Measurements from ENCODE around the gene TXNDC15.
"Not testable (repeated sequence)": the region's sequence is repeated elsewhere in the genome, so short reads cannot be mapped to it uniquely, and the experiment has no call there.

Gene TXNDC15

GRCh38 chr5:134851307-134851923 lies 22.8 kb upstream of the TXNDC15 start:
- no peak overlapping the region for H3K4me3 Mint-ChIP-seq
- DNase-seq (ENCODE audit: low spot score in 2 of 2) (no peak), ATAC-seq (ENCODE audit: low read depth) (no peak)
- H3K36me3 Mint-ChIP-seq = peaks cover 6% of the 10 kb centered on the region
- no peaks in the 10 kb centered on the region for H3K9me3 Mint-ChIP-seq
- no peak overlapping the region for H3K27ac Mint-ChIP-seq
- no peaks in the 10 kb centered on the region for H3K27me3 Mint-ChIP-seq
- peaks cover 15% of the 10 kb centered on the region for H3K4me1 Mint-ChIP-seq

GRCh38 chr5:134856465-134856864 lies 17.7 kb upstream of the TXNDC15 start:
- ATAC-seq (ENCODE audit: low read depth); H3K9me3 Mint-ChIP-seq; H3K36me3 Mint-ChIP-seq; H3K4me3 Mint-ChIP-seq; DNase-seq (ENCODE audit: low spot score in 2 of 2); H3K4me1 Mint-ChIP-seq; H3K27ac Mint-ChIP-seq; H3K27me3 Mint-ChIP-seq: not testable (repeated sequence)

GRCh38 chr5:134857401-134857800 lies 16.8 kb upstream of the TXNDC15 start:
- DNase-seq (ENCODE audit: low spot score in 2 of 2) = no peak
- ATAC-seq (ENCODE audit: low read depth) = no peak
- peaks cover 10% of the 10 kb centered on the region for H3K36me3 Mint-ChIP-seq

GRCh38 chr5:134864707-134865106 lies 9.5 kb upstream of the TXNDC15 start:
- no peak for DNase-seq (ENCODE audit: low spot score in 2 of 2)
- no peaks in the 10 kb centered on the region for H3K9me3 Mint-ChIP-seq
- H3K27me3 Mint-ChIP-seq = no peaks in the 10 kb centered on the region
- ATAC-seq (ENCODE audit: low read depth) = no peak
- H3K27ac Mint-ChIP-seq = no peak overlapping the region
- peaks cover 2% of the 10 kb centered on the region for H3K36me3 Mint-ChIP-seq
- H3K4me1 Mint-ChIP-seq = no peaks in the 10 kb centered on the region
- no peak overlapping the region for H3K4me3 Mint-ChIP-seq

More at GRCh38 chr5:134857401-134857800, 16.8 kb upstream of the TXNDC15 start:
- no peak overlapping the region for H3K27ac Mint-ChIP-seq
- no peaks in the 10 kb centered on the region for H3K27me3 Mint-ChIP-seq
- H3K4me1 Mint-ChIP-seq = peaks cover 9% of the 10 kb centered on the region
- no peaks in the 10 kb centered on the region for H3K9me3 Mint-ChIP-seq
- H3K4me3 Mint-ChIP-seq = no peak overlapping the region

- DNase-seq (ENCODE audit: low spot score in 2 of 2) = peak in 1 of 2 donors; percentile 11
- peak; percentile 30 for ATAC-seq (ENCODE audit: low read depth)
Measured at GRCh38 chr5:134873494-134873893, 677 bp upstream of the TXNDC15 start.

GRCh38 chr5:134874831-134875655 lies 872 bp downstream of the TXNDC15 start:
- Mint-ChIP-seq H3K9me3 (no peaks in the 10 kb centered on the region), H3K4me1 (peaks cover 37% of the 10 kb centered on the region), H3K27me3 (no peaks in the 10 kb centered on the region), H3K4me3 (peak overlapping the region; percentile 99), H3K27ac (peak overlapping the region; percentile 97), H3K36me3 (peaks cover 6% of the 10 kb centered on the region)
- ATAC-seq (ENCODE audit: low read depth) (peak; percentile 15), DNase-seq (ENCODE audit: low spot score in 2 of 2) (peak; percentile 5 to 13)

More at GRCh38 chr5:134873494-134873893, 677 bp upstream of the TXNDC15 start:
- Mint-ChIP-seq H3K36me3 (peaks cover 4% of the 10 kb centered on the region), H3K4me1 (peaks cover 34% of the 10 kb centered on the region), H3K4me3 (peak overlapping the region; percentile 99), H3K27me3 (no peaks in the 10 kb centered on the region), H3K9me3 (no peaks in the 10 kb centered on the region), H3K27ac (peak overlapping the region; percentile 97)

GRCh38 chr5:134877159-134877558 lies 3.0 kb downstream of the TXNDC15 start:
- DNase-seq (ENCODE audit: low spot score in 2 of 2) (no peak), ATAC-seq (ENCODE audit: low read depth) (no peak)
- peak overlapping the region; percentile 29 for H3K27ac Mint-ChIP-seq
- H3K27me3 Mint-ChIP-seq = no peaks in the 10 kb centered on the region
- peaks cover 41% of the 10 kb centered on the region for H3K4me1 Mint-ChIP-seq
- H3K4me3 Mint-ChIP-seq = peak overlapping the region; percentile 60
- H3K9me3 Mint-ChIP-seq = no peaks in the 10 kb centered on the region
- peaks cover 10% of the 10 kb centered on the region for H3K36me3 Mint-ChIP-seq

GRCh38 chr5:134878403-134878802 lies 4.2 kb downstream of the TXNDC15 start:
- DNase-seq (ENCODE audit: low spot score in 2 of 2) = no peak
- Mint-ChIP-seq H3K4me1 (peaks cover 34% of the 10 kb centered on the region), H3K27me3 (no peaks in the 10 kb centered on the region), H3K36me3 (peaks cover 10% of the 10 kb centered on the region), H3K9me3 (no peaks in the 10 kb centered on the region), H3K4me3 (no peak overlapping the region), H3K27ac (peak overlapping the region; percentile 41)
- ATAC-seq (ENCODE audit: low read depth) = no peak

GRCh38 chr5:134879456-134879855 lies 5.3 kb downstream of the TXNDC15 start:
- peaks cover 32% of the 10 kb centered on the region for H3K4me1 Mint-ChIP-seq
- DNase-seq (ENCODE audit: low spot score in 2 of 2) (no peak), ATAC-seq (ENCODE audit: low read depth) (no peak)
- H3K9me3 Mint-ChIP-seq = no peaks in the 10 kb centered on the region
- H3K4me3 Mint-ChIP-seq = no peak overlapping the region
- H3K27ac Mint-ChIP-seq = no peak overlapping the region
- no peaks in the 10 kb centered on the region for H3K27me3 Mint-ChIP-seq
- peaks cover 10% of the 10 kb centered on the region for H3K36me3 Mint-ChIP-seq

GRCh38 chr5:134880937-134881336 lies 6.8 kb downstream of the TXNDC15 start:
- not testable (repeated sequence) for H3K27ac Mint-ChIP-seq; H3K27me3 Mint-ChIP-seq; H3K4me3 Mint-ChIP-seq; DNase-seq (ENCODE audit: low spot score in 2 of 2); ATAC-seq (ENCODE audit: low read depth); H3K9me3 Mint-ChIP-seq
- Mint-ChIP-seq H3K4me1 (peaks cover 31% of the 10 kb centered on the region), H3K36me3 (peaks cover 14% of the 10 kb centered on the region)

GRCh38 chr5:134881711-134882110 lies 7.5 kb downstream of the TXNDC15 start:
- ATAC-seq (ENCODE audit: low read depth); DNase-seq (ENCODE audit: low spot score in 2 of 2); H3K4me3 Mint-ChIP-seq; H3K27ac Mint-ChIP-seq; H3K27me3 Mint-ChIP-seq; H3K9me3 Mint-ChIP-seq: not testable (repeated sequence)
- peaks cover 14% of the 10 kb centered on the region for H3K36me3 Mint-ChIP-seq
- H3K4me1 Mint-ChIP-seq = peaks cover 25% of the 10 kb centered on the region

- DNase-seq (ENCODE audit: low spot score in 2 of 2) (no peak), ATAC-seq (ENCODE audit: low read depth) (no peak)
- Mint-ChIP-seq H3K36me3 (peaks cover 33% of the 10 kb centered on the region), H3K27ac (no peak overlapping the region), H3K4me1 (peaks cover 15% of the 10 kb centered on the region), H3K4me3 (no peak overlapping the region), H3K9me3 (no peaks in the 10 kb centered on the region), H3K27me3 (no peaks in the 10 kb centered on the region)
Measured at GRCh38 chr5:134887593-134888159, 13.5 kb downstream of the TXNDC15 start.

- no peak overlapping the region for H3K4me3 Mint-ChIP-seq
- H3K9me3 Mint-ChIP-seq = no peaks in the 10 kb centered on the region
- DNase-seq (ENCODE audit: low spot score in 2 of 2) = no peak
- ATAC-seq (ENCODE audit: low read depth) = no peak
- peaks cover 16% of the 10 kb centered on the region for H3K4me1 Mint-ChIP-seq
- no peaks in the 10 kb centered on the region for H3K27me3 Mint-ChIP-seq
- H3K27ac Mint-ChIP-seq = no peak overlapping the region
- H3K36me3 Mint-ChIP-seq = peaks cover 39% of the 10 kb centered on the region
Measured at GRCh38 chr5:134889335-134889734, 15.2 kb downstream of the TXNDC15 start.

GRCh38 chr5:134891473-134891872 lies 17.3 kb downstream of the TXNDC15 start:
- ATAC-seq (ENCODE audit: low read depth) (no peak), DNase-seq (ENCODE audit: low spot score in 2 of 2) (no peak)
- Mint-ChIP-seq H3K4me3 (no peak overlapping the region), H3K36me3 (peaks cover 39% of the 10 kb centered on the region), H3K27ac (no peak overlapping the region), H3K4me1 (peaks cover 12% of the 10 kb centered on the region), H3K9me3 (no peaks in the 10 kb centered on the region), H3K27me3 (no peaks in the 10 kb centered on the region)

Data from memory B cell (primary cell).